ENCODE data around the gene MACIR. TPM values are rescaled to one million over a fixed set of nuclear protein-coding genes. Genes with fewer than 3 reads are reported as not detected.

Gene MACIR
- total RNA-seq, 1 donor from 2014 or later: 8.4 TPM

GRCh38 chr5:103224894-103225246 lies 33.7 kb upstream of the MACIR start:
- DNase-seq (ENCODE audit: low read depth): no peak
- TF ChIP-seq, protein P1, sequence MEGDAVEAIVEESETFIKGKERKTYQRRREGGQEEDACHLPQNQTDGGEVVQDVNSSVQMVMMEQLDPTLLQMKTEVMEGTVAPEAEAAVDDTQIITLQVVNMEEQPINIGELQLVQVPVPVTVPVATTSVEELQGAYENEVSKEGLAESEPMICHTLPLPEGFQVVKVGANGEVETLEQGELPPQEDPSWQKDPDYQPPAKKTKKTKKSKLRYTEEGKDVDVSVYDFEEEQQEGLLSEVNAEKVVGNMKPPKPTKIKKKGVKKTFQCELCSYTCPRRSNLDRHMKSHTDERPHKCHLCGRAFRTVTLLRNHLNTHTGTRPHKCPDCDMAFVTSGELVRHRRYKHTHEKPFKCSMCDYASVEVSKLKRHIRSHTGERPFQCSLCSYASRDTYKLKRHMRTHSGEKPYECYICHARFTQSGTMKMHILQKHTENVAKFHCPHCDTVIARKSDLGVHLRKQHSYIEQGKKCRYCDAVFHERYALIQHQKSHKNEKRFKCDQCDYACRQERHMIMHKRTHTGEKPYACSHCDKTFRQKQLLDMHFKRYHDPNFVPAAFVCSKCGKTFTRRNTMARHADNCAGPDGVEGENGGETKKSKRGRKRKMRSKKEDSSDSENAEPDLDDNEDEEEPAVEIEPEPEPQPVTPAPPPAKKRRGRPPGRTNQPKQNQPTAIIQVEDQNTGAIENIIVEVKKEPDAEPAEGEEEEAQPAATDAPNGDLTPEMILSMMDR (IDR thresholded peaks at IDR 0.05; ENCODE audit: insufficient read depth, low read length, poor library complexity, severe bottlenecking): no peak
- no peaks in the 10 kb centered on the region for H3K36me3 ChIP-seq (ENCODE audit: control insufficient read depth, insufficient read depth, low read length)
- no peak overlapping the region for H3K4me3 ChIP-seq (ENCODE audit: low read depth, low read length)
- H3K27me3 ChIP-seq (ENCODE audit: control insufficient read depth, insufficient read depth, low read length): no peaks in the 10 kb centered on the region

- Histone ChIP-seq H3K4me3 (ENCODE audit: low read depth, low read length) (no peak overlapping the region), H3K27me3 (ENCODE audit: control insufficient read depth, insufficient read depth, low read length) (no peaks in the 10 kb centered on the region), H3K36me3 (ENCODE audit: control insufficient read depth, insufficient read depth, low read length) (no peaks in the 10 kb centered on the region)
- TF ChIP-seq, protein P1 (IDR thresholded peaks at IDR 0.05; ENCODE audit: insufficient read depth, low read length, poor library complexity, severe bottlenecking): no peak
- no peak for DNase-seq (ENCODE audit: low read depth)
These were observed 30.5 kb upstream of the MACIR start for GRCh38 chr5:103228061-103228460.

- Histone ChIP-seq H3K4me3 (ENCODE audit: low read depth, low read length) (no peak overlapping the region), H3K36me3 (ENCODE audit: control insufficient read depth, insufficient read depth, low read length) (no peaks in the 10 kb centered on the region), H3K27me3 (ENCODE audit: control insufficient read depth, insufficient read depth, low read length) (no peaks in the 10 kb centered on the region)
- TF ChIP-seq, protein P1 (IDR thresholded peaks at IDR 0.05; ENCODE audit: insufficient read depth, low read length, poor library complexity, severe bottlenecking): no peak
- DNase-seq (ENCODE audit: low read depth): no peak
These were observed 30.0 kb upstream of the MACIR start for GRCh38 chr5:103228588-103228987.

DNA sequence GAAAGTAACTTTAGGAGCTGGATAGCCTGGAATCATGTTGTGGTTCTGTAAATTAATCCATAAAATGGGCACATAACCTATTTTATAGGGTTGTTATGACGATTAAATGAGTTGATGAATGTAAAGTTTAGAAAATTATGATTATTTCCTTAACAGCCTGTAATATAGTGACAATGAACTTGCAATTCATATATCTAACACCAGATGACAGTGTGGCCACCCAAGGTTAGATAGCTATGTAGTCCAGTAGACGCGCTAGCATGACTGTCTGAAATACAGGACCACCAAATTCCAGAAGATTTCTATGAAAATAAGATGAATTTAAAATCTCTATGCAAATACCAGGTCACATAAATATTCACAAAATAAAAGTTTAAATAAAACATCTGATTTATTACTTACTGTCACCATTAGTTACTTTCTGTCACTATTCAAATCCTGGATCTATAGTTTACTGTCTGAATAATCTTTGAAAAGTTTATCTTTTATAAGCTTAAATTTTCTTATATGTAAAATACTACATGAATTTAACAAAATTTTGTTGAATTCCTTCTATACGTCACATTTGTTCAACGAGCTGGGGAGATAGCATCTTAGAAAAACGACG lies 26.1 kb upstream of the MACIR start:
- no peak for DNase-seq (ENCODE audit: low read depth)
- TF ChIP-seq, protein P1 (IDR thresholded peaks at IDR 0.05; ENCODE audit: insufficient read depth, low read length, poor library complexity, severe bottlenecking): peak; percentile 79
- Histone ChIP-seq H3K36me3 (ENCODE audit: control insufficient read depth, insufficient read depth, low read length) (no peaks in the 10 kb centered on the region), H3K27me3 (ENCODE audit: control insufficient read depth, insufficient read depth, low read length) (no peaks in the 10 kb centered on the region), H3K4me3 (ENCODE audit: low read depth, low read length) (no peak overlapping the region)

DNA sequence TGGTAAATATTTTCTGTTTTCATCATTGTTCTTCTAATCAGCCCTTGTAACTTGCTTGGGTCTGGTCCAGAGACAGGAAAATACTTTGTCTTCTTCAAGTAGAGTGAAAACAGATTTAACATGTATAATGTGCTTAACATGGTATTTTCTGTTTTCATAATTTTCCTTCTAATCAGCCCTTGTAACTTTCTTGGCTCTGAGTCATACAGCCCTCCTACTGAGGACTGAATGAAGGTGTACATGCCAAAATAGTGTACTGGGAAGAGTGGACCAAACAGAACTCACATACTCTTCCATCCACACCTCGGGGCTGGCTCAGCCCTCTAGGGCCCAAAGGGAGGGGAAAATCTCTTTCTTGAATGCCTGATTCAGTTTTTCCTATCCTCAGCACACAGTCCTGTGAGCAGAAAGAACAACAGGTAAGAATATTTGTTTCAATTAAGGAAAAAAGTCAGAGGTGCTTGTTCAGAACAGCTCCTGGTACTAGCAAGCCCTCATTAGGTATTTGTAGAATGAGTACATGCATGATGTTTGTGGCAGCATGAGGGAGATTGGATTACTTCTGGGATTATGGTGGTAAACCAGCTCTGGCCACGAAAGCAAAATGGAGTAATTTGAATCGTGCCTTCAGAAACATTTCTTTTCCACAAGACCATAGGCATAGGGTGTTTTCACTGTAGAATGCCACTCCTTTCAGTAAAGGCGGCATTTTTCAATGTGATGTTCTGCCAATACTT lies 24.2 kb upstream of the MACIR start:
- TF ChIP-seq, protein P1 (IDR thresholded peaks at IDR 0.05; ENCODE audit: insufficient read depth, low read length, poor library complexity, severe bottlenecking): no peak
- H3K27me3 ChIP-seq (ENCODE audit: control insufficient read depth, insufficient read depth, low read length): no peaks in the 10 kb centered on the region
- no peak for DNase-seq (ENCODE audit: low read depth)
- H3K4me3 ChIP-seq (ENCODE audit: low read depth, low read length): no peak overlapping the region
- H3K36me3 ChIP-seq (ENCODE audit: control insufficient read depth, insufficient read depth, low read length): no peaks in the 10 kb centered on the region

All from kidney epithelial cell (primary cell).